Mammary epithelial cell (primary cell): ENCODE data around the gene PPP1R1A.

Experiments
- EZH2 ChIP-seq: IDR thresholded peaks from 2 replicates; pipeline ENCODE4 v1.6.1; 2012; ENCODE audit warnings: low read length, inconsistent platforms, borderline replicate concordance
- TF ChIP-seq, protein P1 (sequence below), 2 donors: IDR thresholded peaks in 1 of 2; conservative IDR thresholded peaks in 1 of 2; 2 replicates each; pipeline ENCODE4 v1.5.1; 2011 to 2012; ENCODE audit warnings: inconsistent platforms in 2 of 2, low read length in 2 of 2, mild to moderate bottlenecking in 2 of 2, control low read depth in 1 of 2, low read depth in 1 of 2; ENCODE audit not compliant: insufficient read depth in 1 of 2; ENCODE audit errors: extremely low read depth in 1 of 2

DNA sequence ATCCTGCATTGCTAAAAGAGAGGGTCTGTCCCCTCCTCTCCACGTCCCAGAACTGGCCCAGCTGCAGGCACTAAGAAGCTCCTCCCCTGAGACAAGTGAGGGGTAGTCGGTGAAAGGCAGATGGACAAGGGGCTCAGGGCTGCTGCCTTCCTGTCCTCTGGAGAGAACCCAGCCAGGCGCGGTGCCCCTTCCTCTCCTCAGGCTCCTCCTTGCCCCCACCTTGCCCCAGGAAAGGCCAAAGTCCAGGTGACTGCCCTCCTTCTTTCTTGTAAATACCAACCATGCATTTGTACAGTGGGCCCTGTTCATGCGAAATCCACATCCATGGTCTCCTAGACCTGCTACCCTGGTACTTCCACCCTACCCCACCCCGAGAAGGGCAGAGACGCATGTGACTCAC lies 9.7 kb downstream of the PPP1R1A start:
- TF ChIP-seq, protein P1, sequence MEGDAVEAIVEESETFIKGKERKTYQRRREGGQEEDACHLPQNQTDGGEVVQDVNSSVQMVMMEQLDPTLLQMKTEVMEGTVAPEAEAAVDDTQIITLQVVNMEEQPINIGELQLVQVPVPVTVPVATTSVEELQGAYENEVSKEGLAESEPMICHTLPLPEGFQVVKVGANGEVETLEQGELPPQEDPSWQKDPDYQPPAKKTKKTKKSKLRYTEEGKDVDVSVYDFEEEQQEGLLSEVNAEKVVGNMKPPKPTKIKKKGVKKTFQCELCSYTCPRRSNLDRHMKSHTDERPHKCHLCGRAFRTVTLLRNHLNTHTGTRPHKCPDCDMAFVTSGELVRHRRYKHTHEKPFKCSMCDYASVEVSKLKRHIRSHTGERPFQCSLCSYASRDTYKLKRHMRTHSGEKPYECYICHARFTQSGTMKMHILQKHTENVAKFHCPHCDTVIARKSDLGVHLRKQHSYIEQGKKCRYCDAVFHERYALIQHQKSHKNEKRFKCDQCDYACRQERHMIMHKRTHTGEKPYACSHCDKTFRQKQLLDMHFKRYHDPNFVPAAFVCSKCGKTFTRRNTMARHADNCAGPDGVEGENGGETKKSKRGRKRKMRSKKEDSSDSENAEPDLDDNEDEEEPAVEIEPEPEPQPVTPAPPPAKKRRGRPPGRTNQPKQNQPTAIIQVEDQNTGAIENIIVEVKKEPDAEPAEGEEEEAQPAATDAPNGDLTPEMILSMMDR (conservative IDR thresholded peaks at IDR 0.05 in 1 of 2, IDR thresholded peaks at IDR 0.05 in 1 of 2; ENCODE audit: extremely low read depth in 1 of 2, insufficient read depth in 1 of 2, low read depth in 1 of 2, low read length in 2 of 2) = no peak
- TF ChIP-seq EZH2 = no peak
